Cardiac septum (tissue), 1 donor: ENCODE results near the gene TOR1AIP2. TPM values are rescaled to one million over a fixed set of nuclear protein-coding genes. Genes with fewer than 3 reads are reported as not detected.
"Not testable (repeated sequence)": the region's sequence is repeated elsewhere in the genome, so short reads cannot be mapped to it uniquely, and the experiment has no call there.

Experiments used
- DNase-seq: peaks from one replicate; pipeline ENCODE4 v3.0.0-alpha.2; 2020; ENCODE audit warnings: low spot score
- intact Hi-C: fragments of 100-400 bp; cut with DNase I; formaldehyde crosslinking; loops from one replicate; pipeline ENCODE4 v1.14.0; 2022
- total RNA-seq: library from RNA; stranded (reverse); fragmentation: NEBNext Ultra II Directional; extraction: Animal tissue kit (Norgen Biotek cat#: 25700); gene quantifications from one replicate; pipeline ENCODE4 v1.2.1, GENCODE V29; 2021
- donor health status: DM: no; HTN: no; CAD: no.

The TOR1AIP2 gene
- total RNA-seq, 1 donor from 2014 or later = 45.5 TPM

- intact Hi-C loops = loop anchor here (1.0 to 10.0 kb wide), 2 partner anchors 73 to 273 kb away; partner anchors contain the start of genes CEP350 and QSOX1
- DNase-seq = no peak
Observed at GRCh38 chr1:179881642-179882252, 4.1 kb upstream of the TOR1AIP2 start.

GRCh38 chr1:179879797-179880196 is 2.2 kb upstream of the TOR1AIP2 start:
- intact Hi-C loops = loop anchor here (10.0 kb wide), 1 partner anchor 275 kb away; the partner anchor contains the start of gene QSOX1
- DNase-seq = no peak

- intact Hi-C loops = no loop called here
- DNase-seq = no peak
Observed at GRCh38 chr1:179876300-179876715, 1.3 kb downstream of the TOR1AIP2 start.

GRCh38 chr1:179875596-179876299 is 1.9 kb downstream of the TOR1AIP2 start:
- no peak for DNase-seq
- intact Hi-C loops = no loop called here

GRCh38 chr1:179873438-179873851 is 4.2 kb downstream of the TOR1AIP2 start:
- intact Hi-C loops = loop anchor here (5.0 kb wide), 1 partner anchor 299 kb away; no protein-coding TSS in a partner anchor

GRCh38 chr1:179872558-179872957 is 5.0 kb downstream of the TOR1AIP2 start:
- no peak for DNase-seq
- intact Hi-C loops = loop anchor here (5.0 kb wide), 1 partner anchor 300 kb away; no protein-coding TSS in a partner anchor

More at GRCh38 chr1:179873438-179873851, 4.2 kb downstream of the TOR1AIP2 start:
- DNase-seq = no peak

- intact Hi-C loops = loop anchor here (5.0 kb wide), 1 partner anchor 300 kb away; no protein-coding TSS in a partner anchor
Observed at GRCh38 chr1:179871940-179872339, 5.7 kb downstream of the TOR1AIP2 start.

GRCh38 chr1:179870870-179871269 is 6.7 kb downstream of the TOR1AIP2 start:
- intact Hi-C loops = loop anchor here (5.0 kb wide), 1 partner anchor 301 kb away; no protein-coding TSS in a partner anchor
- DNase-seq = no peak

More at GRCh38 chr1:179871940-179872339, 5.7 kb downstream of the TOR1AIP2 start:
- DNase-seq = no peak

GRCh38 chr1:179867493-179868330 is 9.9 kb downstream of the TOR1AIP2 start:
- DNase-seq = no peak
- intact Hi-C loops = no loop called here

- no peak for DNase-seq
- intact Hi-C loops = no loop called here
Observed at GRCh38 chr1:179866616-179867015, 11.0 kb downstream of the TOR1AIP2 start.

- intact Hi-C loops = no loop called here
Observed at GRCh38 chr1:179865377-179865776, 12.2 kb downstream of the TOR1AIP2 start.

GRCh38 chr1:179860652-179861051 is 17.0 kb downstream of the TOR1AIP2 start:
- DNase-seq = no peak
- intact Hi-C loops = no loop called here

More at GRCh38 chr1:179865377-179865776, 12.2 kb downstream of the TOR1AIP2 start:
- DNase-seq = no peak

GRCh38 chr1:179857009-179857408 is 20.6 kb downstream of the TOR1AIP2 start:
- DNase-seq = no peak
- intact Hi-C loops = no loop called here

- intact Hi-C loops = no loop called here
Observed at GRCh38 chr1:179856296-179856695, 21.3 kb downstream of the TOR1AIP2 start.

GRCh38 chr1:179855831-179856230 is 21.8 kb downstream of the TOR1AIP2 start:
- intact Hi-C loops, DNase-seq: not testable (repeated sequence)

More at GRCh38 chr1:179856296-179856695, 21.3 kb downstream of the TOR1AIP2 start:
- no peak for DNase-seq

GRCh38 chr1:179853102-179853501 is 24.5 kb downstream of the TOR1AIP2 start:
- intact Hi-C loops = no loop called here
- DNase-seq = no peak

- no peak for DNase-seq
- intact Hi-C loops = no loop called here
Observed at GRCh38 chr1:179848233-179848632, 29.4 kb downstream of the TOR1AIP2 start.

- no peak for DNase-seq
- intact Hi-C loops = no loop called here
Observed at GRCh38 chr1:179840107-179840506, 37.5 kb downstream of the TOR1AIP2 start.

GRCh38 chr1:179836686-179837445 is 40.7 kb downstream of the TOR1AIP2 start:
- intact Hi-C loops = not testable (repeated sequence)

More at GRCh38 chr1:179836686-179837445, 40.7 kb downstream of the TOR1AIP2 start:
- peak; percentile 54 for DNase-seq
